ENCODE results near the gene CAMK4.

Gene CAMK4

GRCh38 chr5:111236995-111237394 lies 12.8 kb downstream of the CAMK4 start:
- Histone ChIP-seq H3K4me3 (ENCODE audit: low read length in 2 of 2) (no peak overlapping the region), H3K4me1 (ENCODE audit: control insufficient read depth in 2 of 2, insufficient read depth in 2 of 2, low read length in 2 of 2) (no peaks in the 10 kb centered on the region), H3K9ac (ENCODE audit: low read depth in 1 of 2, low read length in 2 of 2) (no peak overlapping the region), H3K27ac (ENCODE audit: low read depth in 2 of 2, low read length in 2 of 2) (no peak overlapping the region), H3K9me3 (ENCODE audit: control insufficient read depth in 2 of 2, low read length in 2 of 2) (no peaks in the 10 kb centered on the region), H3K27me3 (ENCODE audit: control insufficient read depth in 2 of 2, insufficient read depth in 2 of 2, low read length in 2 of 2) (no peaks in the 10 kb centered on the region), H3K36me3 (ENCODE audit: control insufficient read depth in 2 of 2, insufficient read depth in 2 of 2, low read length in 2 of 2) (no peaks in the 10 kb centered on the region)

- Histone ChIP-seq H3K4me1 (ENCODE audit: control insufficient read depth in 2 of 2, insufficient read depth in 2 of 2, low read length in 2 of 2) (no peaks in the 10 kb centered on the region), H3K27me3 (ENCODE audit: control insufficient read depth in 2 of 2, insufficient read depth in 2 of 2, low read length in 2 of 2) (no peaks in the 10 kb centered on the region), H3K27ac (ENCODE audit: low read depth in 2 of 2, low read length in 2 of 2) (no peak overlapping the region), H3K4me3 (ENCODE audit: low read length in 2 of 2) (no peak overlapping the region), H3K9ac (ENCODE audit: low read depth in 1 of 2, low read length in 2 of 2) (no peak overlapping the region), H3K36me3 (ENCODE audit: control insufficient read depth in 2 of 2, insufficient read depth in 2 of 2, low read length in 2 of 2) (no peaks in the 10 kb centered on the region), H3K9me3 (ENCODE audit: control insufficient read depth in 2 of 2, low read length in 2 of 2) (no peaks in the 10 kb centered on the region)
Measured at GRCh38 chr5:111237470-111237869, 13.3 kb downstream of the CAMK4 start.

- no peaks in the 10 kb centered on the region for H3K36me3 ChIP-seq (ENCODE audit: control insufficient read depth in 2 of 2, insufficient read depth in 2 of 2, low read length in 2 of 2)
Measured at GRCh38 chr5:111238431-111239225, 14.4 kb downstream of the CAMK4 start.

GRCh38 chr5:111241696-111242095 lies 17.5 kb downstream of the CAMK4 start:
- H3K4me3 ChIP-seq (ENCODE audit: low read length in 2 of 2) = no peak overlapping the region
- H3K9me3 ChIP-seq (ENCODE audit: control insufficient read depth in 2 of 2, low read length in 2 of 2) = no peaks in the 10 kb centered on the region
- no peaks in the 10 kb centered on the region for H3K27me3 ChIP-seq (ENCODE audit: control insufficient read depth in 2 of 2, insufficient read depth in 2 of 2, low read length in 2 of 2)
- no peaks in the 10 kb centered on the region for H3K4me1 ChIP-seq (ENCODE audit: control insufficient read depth in 2 of 2, insufficient read depth in 2 of 2, low read length in 2 of 2)
- H3K27ac ChIP-seq (ENCODE audit: low read depth in 2 of 2, low read length in 2 of 2) = no peak overlapping the region
- no peaks in the 10 kb centered on the region for H3K36me3 ChIP-seq (ENCODE audit: control insufficient read depth in 2 of 2, insufficient read depth in 2 of 2, low read length in 2 of 2)
- no peak overlapping the region for H3K9ac ChIP-seq (ENCODE audit: low read depth in 1 of 2, low read length in 2 of 2)

More at GRCh38 chr5:111238431-111239225, 14.4 kb downstream of the CAMK4 start:
- Histone ChIP-seq H3K4me3 (ENCODE audit: low read length in 2 of 2) (no peak overlapping the region), H3K27ac (ENCODE audit: low read depth in 2 of 2, low read length in 2 of 2) (no peak overlapping the region), H3K4me1 (ENCODE audit: control insufficient read depth in 2 of 2, insufficient read depth in 2 of 2, low read length in 2 of 2) (no peaks in the 10 kb centered on the region), H3K9me3 (ENCODE audit: control insufficient read depth in 2 of 2, low read length in 2 of 2) (no peaks in the 10 kb centered on the region), H3K27me3 (ENCODE audit: control insufficient read depth in 2 of 2, insufficient read depth in 2 of 2, low read length in 2 of 2) (no peaks in the 10 kb centered on the region), H3K9ac (ENCODE audit: low read depth in 1 of 2, low read length in 2 of 2) (no peak overlapping the region)

GRCh38 chr5:111242606-111243005 lies 18.4 kb downstream of the CAMK4 start:
- Histone ChIP-seq H3K9me3 (ENCODE audit: control insufficient read depth in 2 of 2, low read length in 2 of 2) (no peaks in the 10 kb centered on the region), H3K4me1 (ENCODE audit: control insufficient read depth in 2 of 2, insufficient read depth in 2 of 2, low read length in 2 of 2) (no peaks in the 10 kb centered on the region), H3K27ac (ENCODE audit: low read depth in 2 of 2, low read length in 2 of 2) (no peak overlapping the region), H3K36me3 (ENCODE audit: control insufficient read depth in 2 of 2, insufficient read depth in 2 of 2, low read length in 2 of 2) (no peaks in the 10 kb centered on the region), H3K4me3 (ENCODE audit: low read length in 2 of 2) (no peak overlapping the region), H3K9ac (ENCODE audit: low read depth in 1 of 2, low read length in 2 of 2) (no peak overlapping the region), H3K27me3 (ENCODE audit: control insufficient read depth in 2 of 2, insufficient read depth in 2 of 2, low read length in 2 of 2) (no peaks in the 10 kb centered on the region)

GRCh38 chr5:111243318-111243717 lies 19.1 kb downstream of the CAMK4 start:
- Histone ChIP-seq H3K4me1 (ENCODE audit: control insufficient read depth in 2 of 2, insufficient read depth in 2 of 2, low read length in 2 of 2) (no peaks in the 10 kb centered on the region), H3K9me3 (ENCODE audit: control insufficient read depth in 2 of 2, low read length in 2 of 2) (no peaks in the 10 kb centered on the region), H3K27ac (ENCODE audit: low read depth in 2 of 2, low read length in 2 of 2) (no peak overlapping the region), H3K27me3 (ENCODE audit: control insufficient read depth in 2 of 2, insufficient read depth in 2 of 2, low read length in 2 of 2) (no peaks in the 10 kb centered on the region), H3K4me3 (ENCODE audit: low read length in 2 of 2) (no peak overlapping the region), H3K36me3 (ENCODE audit: control insufficient read depth in 2 of 2, insufficient read depth in 2 of 2, low read length in 2 of 2) (no peaks in the 10 kb centered on the region), H3K9ac (ENCODE audit: low read depth in 1 of 2, low read length in 2 of 2) (no peak overlapping the region)

GRCh38 chr5:111245654-111246053 lies 21.5 kb downstream of the CAMK4 start:
- Histone ChIP-seq H3K27ac (ENCODE audit: low read depth in 2 of 2, low read length in 2 of 2) (no peak overlapping the region), H3K36me3 (ENCODE audit: control insufficient read depth in 2 of 2, insufficient read depth in 2 of 2, low read length in 2 of 2) (no peaks in the 10 kb centered on the region), H3K9ac (ENCODE audit: low read depth in 1 of 2, low read length in 2 of 2) (no peak overlapping the region), H3K9me3 (ENCODE audit: control insufficient read depth in 2 of 2, low read length in 2 of 2) (no peaks in the 10 kb centered on the region), H3K4me3 (ENCODE audit: low read length in 2 of 2) (no peak overlapping the region), H3K4me1 (ENCODE audit: control insufficient read depth in 2 of 2, insufficient read depth in 2 of 2, low read length in 2 of 2) (no peaks in the 10 kb centered on the region), H3K27me3 (ENCODE audit: control insufficient read depth in 2 of 2, insufficient read depth in 2 of 2, low read length in 2 of 2) (no peaks in the 10 kb centered on the region)

- H3K9me3 ChIP-seq (ENCODE audit: control insufficient read depth in 2 of 2, low read length in 2 of 2) = no peaks in the 10 kb centered on the region
- H3K4me3 ChIP-seq (ENCODE audit: low read length in 2 of 2) = no peak overlapping the region
- H3K27me3 ChIP-seq (ENCODE audit: control insufficient read depth in 2 of 2, insufficient read depth in 2 of 2, low read length in 2 of 2) = no peaks in the 10 kb centered on the region
- H3K27ac ChIP-seq (ENCODE audit: low read depth in 2 of 2, low read length in 2 of 2) = no peak overlapping the region
- H3K36me3 ChIP-seq (ENCODE audit: control insufficient read depth in 2 of 2, insufficient read depth in 2 of 2, low read length in 2 of 2) = no peaks in the 10 kb centered on the region
- no peaks in the 10 kb centered on the region for H3K4me1 ChIP-seq (ENCODE audit: control insufficient read depth in 2 of 2, insufficient read depth in 2 of 2, low read length in 2 of 2)
- H3K9ac ChIP-seq (ENCODE audit: low read depth in 1 of 2, low read length in 2 of 2) = no peak overlapping the region
Measured at GRCh38 chr5:111246459-111246858, 22.3 kb downstream of the CAMK4 start.

- Histone ChIP-seq H3K4me1 (ENCODE audit: control insufficient read depth in 2 of 2, insufficient read depth in 2 of 2, low read length in 2 of 2) (no peaks in the 10 kb centered on the region), H3K4me3 (ENCODE audit: low read length in 2 of 2) (no peak overlapping the region), H3K9me3 (ENCODE audit: control insufficient read depth in 2 of 2, low read length in 2 of 2) (no peaks in the 10 kb centered on the region), H3K9ac (ENCODE audit: low read depth in 1 of 2, low read length in 2 of 2) (no peak overlapping the region), H3K27me3 (ENCODE audit: control insufficient read depth in 2 of 2, insufficient read depth in 2 of 2, low read length in 2 of 2) (no peaks in the 10 kb centered on the region), H3K27ac (ENCODE audit: low read depth in 2 of 2, low read length in 2 of 2) (no peak overlapping the region), H3K36me3 (ENCODE audit: control insufficient read depth in 2 of 2, insufficient read depth in 2 of 2, low read length in 2 of 2) (no peaks in the 10 kb centered on the region)
Measured at GRCh38 chr5:111248571-111248970, 24.4 kb downstream of the CAMK4 start.

- H3K27me3 ChIP-seq (ENCODE audit: control insufficient read depth in 2 of 2, insufficient read depth in 2 of 2, low read length in 2 of 2) = no peaks in the 10 kb centered on the region
- no peaks in the 10 kb centered on the region for H3K36me3 ChIP-seq (ENCODE audit: control insufficient read depth in 2 of 2, insufficient read depth in 2 of 2, low read length in 2 of 2)
- H3K9me3 ChIP-seq (ENCODE audit: control insufficient read depth in 2 of 2, low read length in 2 of 2) = no peaks in the 10 kb centered on the region
- no peak overlapping the region for H3K27ac ChIP-seq (ENCODE audit: low read depth in 2 of 2, low read length in 2 of 2)
- H3K9ac ChIP-seq (ENCODE audit: low read depth in 1 of 2, low read length in 2 of 2) = no peak overlapping the region
- H3K4me3 ChIP-seq (ENCODE audit: low read length in 2 of 2) = no peak overlapping the region
- H3K4me1 ChIP-seq (ENCODE audit: control insufficient read depth in 2 of 2, insufficient read depth in 2 of 2, low read length in 2 of 2) = peaks cover 0 to 3% of the 10 kb centered on the region in 2 donors
Measured at GRCh38 chr5:111251921-111252320, 27.7 kb downstream of the CAMK4 start.

Measured in mucosa of rectum (tissue), 2 donors.